Measurements from ENCODE around the gene DDB1. TPM values are rescaled to one million over a fixed set of nuclear protein-coding genes. Genes with fewer than 3 reads are reported as not detected.

The DDB1 gene
- polyA plus RNA-seq, 1 of the 3 experiments (the other 2 are of a cell fraction): 170 TPM

DNA sequence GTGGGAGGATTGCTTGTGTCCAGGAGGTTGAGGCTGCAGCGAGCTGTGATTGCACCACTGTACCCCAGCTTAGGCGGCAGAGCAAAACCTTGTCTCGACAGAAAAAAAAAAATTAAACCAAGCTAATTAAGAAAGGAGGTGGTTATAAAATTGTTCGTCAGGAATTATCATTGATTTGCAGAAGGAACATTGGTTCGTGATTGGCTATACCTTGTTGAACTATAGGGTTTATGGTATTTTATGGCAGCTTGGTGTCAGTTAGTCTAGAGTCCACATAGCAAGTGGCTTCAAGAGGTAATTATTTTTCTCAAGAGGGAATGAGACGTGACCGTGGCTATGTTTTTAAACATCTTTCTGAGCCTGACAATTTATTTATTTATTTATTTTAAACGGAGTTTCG, 48.0 kb upstream of the DDB1 start:
- no peaks in the 10 kb centered on the region for H3K9me3 ChIP-seq
- no peak for DNase-seq
- no peaks in the 10 kb centered on the region for H3F3A ChIP-seq (replicated peaks; ENCODE audit: insufficient read depth)
- H4K20me1 ChIP-seq (ENCODE audit: insufficient read depth): no peaks in the 10 kb centered on the region
- POLR2A ChIA-PET: interaction anchor here (1.0 to 2.1 kb wide), 2 partner anchors 11 to 19 kb away, joined by 3 to 9 read pairs; partner anchors contain the start of genes CYB561A3 and TMEM138
- no peaks in the 10 kb centered on the region for H3K79me2 ChIP-seq (ENCODE audit: insufficient read depth)
- no peaks in the 10 kb centered on the region for H3K9me2 ChIP-seq
- H3K4me2 ChIP-seq: no peak overlapping the region
- peaks cover 0 to 7% of the 10 kb centered on the region in 2 experiments; a peak in 1 of 4 replicates for H3K4me1 ChIP-seq (ENCODE audit: control insufficient read depth in 1 of 2, insufficient read depth in 2 of 2, low read depth in 1 of 2, low read length in 1 of 2)
- no peak overlapping the region for H3K27ac ChIP-seq (ENCODE audit: low read depth in 2 of 2, low read length in 1 of 2)
- no peak overlapping the region for H3K4me3 ChIP-seq (ENCODE audit: low read depth in 2 of 2, low read length in 1 of 2)
- CTCF ChIA-PET: interaction anchor here (1.3 to 8.6 kb wide), 3 partner anchors 11 to 127 kb away, joined by 4 to 300 read pairs (median 9); partner anchors contain the start of genes DDB1, TKFC and TMEM216
- 96% methylated on average over 9 of the region's 9 CpGs for WGBS (ENCODE audit: low lambda C conversion rate)
- H3K27me3 ChIP-seq (ENCODE audit: insufficient read depth): no peaks in the 10 kb centered on the region
- H3K9ac ChIP-seq: no peak overlapping the region
- no peak for TF ChIP-seq GABPA (IDR thresholded peaks at IDR 0.05; ENCODE audit: low read depth)
- no peak for TF ChIP-seq RAD21 (IDR thresholded peaks at IDR 0.05; ENCODE audit: low read length)
- TF ChIP-seq, protein P1, sequence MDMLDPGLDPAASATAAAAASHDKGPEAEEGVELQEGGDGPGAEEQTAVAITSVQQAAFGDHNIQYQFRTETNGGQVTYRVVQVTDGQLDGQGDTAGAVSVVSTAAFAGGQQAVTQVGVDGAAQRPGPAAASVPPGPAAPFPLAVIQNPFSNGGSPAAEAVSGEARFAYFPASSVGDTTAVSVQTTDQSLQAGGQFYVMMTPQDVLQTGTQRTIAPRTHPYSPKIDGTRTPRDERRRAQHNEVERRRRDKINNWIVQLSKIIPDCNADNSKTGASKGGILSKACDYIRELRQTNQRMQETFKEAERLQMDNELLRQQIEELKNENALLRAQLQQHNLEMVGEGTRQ (IDR thresholded peaks at IDR 0.05; ENCODE audit: borderline replicate concordance, low read depth, low read length): no peak
- no peak for TF ChIP-seq NFIC (IDR thresholded peaks at IDR 0.05; ENCODE audit: borderline replicate concordance)
- TF ChIP-seq, protein P2, sequence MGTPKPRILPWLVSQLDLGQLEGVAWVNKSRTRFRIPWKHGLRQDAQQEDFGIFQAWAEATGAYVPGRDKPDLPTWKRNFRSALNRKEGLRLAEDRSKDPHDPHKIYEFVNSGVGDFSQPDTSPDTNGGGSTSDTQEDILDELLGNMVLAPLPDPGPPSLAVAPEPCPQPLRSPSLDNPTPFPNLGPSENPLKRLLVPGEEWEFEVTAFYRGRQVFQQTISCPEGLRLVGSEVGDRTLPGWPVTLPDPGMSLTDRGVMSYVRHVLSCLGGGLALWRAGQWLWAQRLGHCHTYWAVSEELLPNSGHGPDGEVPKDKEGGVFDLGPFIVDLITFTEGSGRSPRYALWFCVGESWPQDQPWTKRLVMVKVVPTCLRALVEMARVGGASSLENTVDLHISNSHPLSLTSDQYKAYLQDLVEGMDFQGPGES (IDR thresholded peaks at IDR 0.05; ENCODE audit: low read depth, low read length): no peak
- no peak for TF ChIP-seq ELF1 (IDR thresholded peaks at IDR 0.05)
- TF ChIP-seq RFX5 (IDR thresholded peaks at IDR 0.05; ENCODE audit: low read length): no peak
- TF ChIP-seq MEF2A (IDR thresholded peaks at IDR 0.05; ENCODE audit: borderline replicate concordance, low read depth): no peak
- TF ChIP-seq SIN3A (IDR thresholded peaks at IDR 0.05; ENCODE audit: borderline replicate concordance, low read depth, low read length): no peak
- TF ChIP-seq REST (IDR thresholded peaks at IDR 0.05; ENCODE audit: low read depth, low read length): no peak
- TF ChIP-seq TCF12 (IDR thresholded peaks at IDR 0.05): no peak
- TF ChIP-seq EP300 (IDR thresholded peaks at IDR 0.05; ENCODE audit: borderline replicate concordance in 1 of 2, low read depth in 1 of 2, low read length in 1 of 2): no peak
- no peak for TF ChIP-seq TAF1 (IDR thresholded peaks at IDR 0.05; ENCODE audit: borderline replicate concordance, low read depth, low read length)
- TF ChIP-seq, protein P3, sequence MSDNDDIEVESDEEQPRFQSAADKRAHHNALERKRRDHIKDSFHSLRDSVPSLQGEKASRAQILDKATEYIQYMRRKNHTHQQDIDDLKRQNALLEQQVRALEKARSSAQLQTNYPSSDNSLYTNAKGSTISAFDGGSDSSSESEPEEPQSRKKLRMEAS (IDR thresholded peaks at IDR 0.05; ENCODE audit: low read depth): no peak
- TF ChIP-seq GATA2 (CRISPR knock-in tag; IDR thresholded peaks at IDR 0.05): no peak
- TF ChIP-seq FOXM1 (IDR thresholded peaks at IDR 0.05; ENCODE audit: low read depth): no peak
- TF ChIP-seq, protein P4, sequence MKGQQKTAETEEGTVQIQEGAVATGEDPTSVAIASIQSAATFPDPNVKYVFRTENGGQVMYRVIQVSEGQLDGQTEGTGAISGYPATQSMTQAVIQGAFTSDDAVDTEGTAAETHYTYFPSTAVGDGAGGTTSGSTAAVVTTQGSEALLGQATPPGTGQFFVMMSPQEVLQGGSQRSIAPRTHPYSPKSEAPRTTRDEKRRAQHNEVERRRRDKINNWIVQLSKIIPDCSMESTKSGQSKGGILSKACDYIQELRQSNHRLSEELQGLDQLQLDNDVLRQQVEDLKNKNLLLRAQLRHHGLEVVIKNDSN (IDR thresholded peaks at IDR 0.05; ENCODE audit: borderline replicate concordance, low read depth): no peak
- TF ChIP-seq TEAD4 (IDR thresholded peaks at IDR 0.05; ENCODE audit: borderline replicate concordance, insufficient read depth): no peak
- TF ChIP-seq CHD2 (IDR thresholded peaks at IDR 0.05; ENCODE audit: low read length, partially characterized antibody): no peak
- no peak overlapping the region for H2AFZ ChIP-seq (ENCODE audit: low read depth)
- peaks cover 0 to 8% of the 10 kb centered on the region in 2 experiments for H3K36me3 ChIP-seq (replicated peaks in 1 of 2; ENCODE audit: control insufficient read depth in 1 of 2, insufficient read depth in 2 of 2, low read length in 1 of 2)

All from SK-N-SH (cell line).